Measurements from ENCODE around the gene PDE6D. TPM values are rescaled to one million over a fixed set of nuclear protein-coding genes. Genes with fewer than 3 reads are reported as not detected.

The PDE6D gene
- total RNA-seq, 1 donor from 2014 or later = 18.7 TPM

DNA sequence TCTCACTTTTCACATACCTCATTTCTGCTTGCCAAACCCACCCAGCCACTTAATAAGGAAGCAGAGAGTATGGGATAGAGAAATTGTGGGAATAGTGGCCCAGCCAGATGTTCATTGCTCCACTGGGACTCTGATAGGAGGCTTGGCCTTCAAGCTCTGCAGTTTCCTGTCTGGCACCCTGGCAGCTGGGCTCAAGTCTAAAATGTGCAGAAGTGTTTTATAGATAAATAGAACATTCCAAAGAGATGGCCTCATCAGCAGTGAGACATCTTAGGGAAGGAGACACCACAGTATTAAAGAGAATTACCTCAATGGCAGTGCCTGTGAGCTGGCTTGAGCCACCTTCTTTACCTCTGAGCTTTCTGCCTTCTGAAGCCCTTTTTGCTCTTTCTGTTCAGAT, 29.8 kb upstream of the PDE6D start:
- TF ChIP-seq, protein P1, sequence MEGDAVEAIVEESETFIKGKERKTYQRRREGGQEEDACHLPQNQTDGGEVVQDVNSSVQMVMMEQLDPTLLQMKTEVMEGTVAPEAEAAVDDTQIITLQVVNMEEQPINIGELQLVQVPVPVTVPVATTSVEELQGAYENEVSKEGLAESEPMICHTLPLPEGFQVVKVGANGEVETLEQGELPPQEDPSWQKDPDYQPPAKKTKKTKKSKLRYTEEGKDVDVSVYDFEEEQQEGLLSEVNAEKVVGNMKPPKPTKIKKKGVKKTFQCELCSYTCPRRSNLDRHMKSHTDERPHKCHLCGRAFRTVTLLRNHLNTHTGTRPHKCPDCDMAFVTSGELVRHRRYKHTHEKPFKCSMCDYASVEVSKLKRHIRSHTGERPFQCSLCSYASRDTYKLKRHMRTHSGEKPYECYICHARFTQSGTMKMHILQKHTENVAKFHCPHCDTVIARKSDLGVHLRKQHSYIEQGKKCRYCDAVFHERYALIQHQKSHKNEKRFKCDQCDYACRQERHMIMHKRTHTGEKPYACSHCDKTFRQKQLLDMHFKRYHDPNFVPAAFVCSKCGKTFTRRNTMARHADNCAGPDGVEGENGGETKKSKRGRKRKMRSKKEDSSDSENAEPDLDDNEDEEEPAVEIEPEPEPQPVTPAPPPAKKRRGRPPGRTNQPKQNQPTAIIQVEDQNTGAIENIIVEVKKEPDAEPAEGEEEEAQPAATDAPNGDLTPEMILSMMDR (IDR thresholded peaks at IDR 0.05) = no peak
- no peak overlapping the region for H3K4me3 ChIP-seq
- no peaks in the 10 kb centered on the region for H3K4me1 ChIP-seq
- no peak for ATAC-seq
- no peaks in the 10 kb centered on the region for H3K27me3 ChIP-seq
- intact Hi-C loops (cut with DNase I) = no loop called here
- peaks cover 56% of the 10 kb centered on the region for H3K36me3 ChIP-seq
- DNase-seq = no peak
- no peaks in the 10 kb centered on the region for H3K9me3 ChIP-seq
- H3K27ac ChIP-seq = no peak overlapping the region

DNA sequence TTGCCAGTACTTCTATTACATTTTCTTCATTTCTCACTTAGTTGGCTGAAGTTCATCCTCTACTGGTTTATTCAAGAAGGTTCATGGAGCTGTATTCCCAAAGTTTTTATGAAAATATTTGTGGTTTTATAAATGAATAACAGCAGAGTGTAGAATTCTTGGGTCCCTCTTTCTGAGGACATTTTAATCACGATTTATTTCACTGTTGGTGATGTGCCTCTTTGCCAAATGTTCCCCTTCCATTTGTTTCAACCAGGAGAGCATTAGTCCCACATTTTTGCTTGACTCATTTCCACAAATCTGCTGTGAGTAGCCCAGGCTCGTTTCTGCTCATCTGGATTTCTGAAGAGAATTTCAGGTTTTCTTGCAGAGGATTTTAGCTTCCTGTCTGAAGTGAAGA, 25.9 kb upstream of the PDE6D start:
- no peak for ATAC-seq
- H3K27ac ChIP-seq = no peak overlapping the region
- no peak overlapping the region for H3K4me3 ChIP-seq
- H3K9me3 ChIP-seq = no peaks in the 10 kb centered on the region
- H3K36me3 ChIP-seq = peaks cover 82% of the 10 kb centered on the region
- H3K27me3 ChIP-seq = no peaks in the 10 kb centered on the region
- TF ChIP-seq, protein P1 (IDR thresholded peaks at IDR 0.05) = no peak
- intact Hi-C loops (cut with DNase I) = no loop called here
- DNase-seq = no peak
- H3K4me1 ChIP-seq = no peaks in the 10 kb centered on the region

DNA sequence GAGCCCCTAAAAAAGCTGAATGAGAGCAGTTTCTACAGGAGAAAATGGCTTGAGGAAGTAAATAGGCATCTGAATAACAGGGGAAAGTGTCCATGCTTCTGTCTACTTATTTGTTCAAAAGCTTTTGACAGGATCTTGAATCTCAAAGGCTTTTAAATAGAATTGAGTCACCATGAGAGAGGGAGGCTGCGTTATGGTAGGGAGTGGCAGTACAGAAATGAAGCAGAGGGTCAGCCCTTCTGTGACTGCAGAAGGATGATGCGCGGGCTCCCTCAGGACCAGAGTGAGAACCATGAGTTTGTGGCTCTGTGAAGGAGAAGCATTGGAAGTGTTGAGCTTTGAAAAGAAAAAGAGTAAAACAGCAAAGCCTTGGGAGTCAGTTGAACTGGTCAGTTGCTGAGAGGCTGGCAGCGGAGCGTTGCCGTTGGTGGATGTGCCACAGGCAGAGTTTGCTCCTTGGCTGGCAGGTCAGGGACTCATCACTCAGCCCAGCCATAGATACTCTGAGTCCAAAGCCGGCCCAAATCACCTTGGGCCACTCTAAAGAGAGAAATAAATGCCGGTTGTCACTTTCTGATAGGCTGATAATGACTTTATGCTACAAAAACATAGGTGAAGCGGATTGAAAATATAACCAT, 22.5 kb upstream of the PDE6D start:
- H3K36me3 ChIP-seq = peaks cover 89% of the 10 kb centered on the region
- ATAC-seq = no peak
- H3K27me3 ChIP-seq = no peaks in the 10 kb centered on the region
- H3K4me3 ChIP-seq = no peak overlapping the region
- TF ChIP-seq, protein P1 (IDR thresholded peaks at IDR 0.05) = no peak
- no peak overlapping the region for H3K27ac ChIP-seq
- H3K9me3 ChIP-seq = no peaks in the 10 kb centered on the region
- H3K4me1 ChIP-seq = no peaks in the 10 kb centered on the region
- intact Hi-C loops (cut with DNase I) = no loop called here
- DNase-seq = no peak

DNA sequence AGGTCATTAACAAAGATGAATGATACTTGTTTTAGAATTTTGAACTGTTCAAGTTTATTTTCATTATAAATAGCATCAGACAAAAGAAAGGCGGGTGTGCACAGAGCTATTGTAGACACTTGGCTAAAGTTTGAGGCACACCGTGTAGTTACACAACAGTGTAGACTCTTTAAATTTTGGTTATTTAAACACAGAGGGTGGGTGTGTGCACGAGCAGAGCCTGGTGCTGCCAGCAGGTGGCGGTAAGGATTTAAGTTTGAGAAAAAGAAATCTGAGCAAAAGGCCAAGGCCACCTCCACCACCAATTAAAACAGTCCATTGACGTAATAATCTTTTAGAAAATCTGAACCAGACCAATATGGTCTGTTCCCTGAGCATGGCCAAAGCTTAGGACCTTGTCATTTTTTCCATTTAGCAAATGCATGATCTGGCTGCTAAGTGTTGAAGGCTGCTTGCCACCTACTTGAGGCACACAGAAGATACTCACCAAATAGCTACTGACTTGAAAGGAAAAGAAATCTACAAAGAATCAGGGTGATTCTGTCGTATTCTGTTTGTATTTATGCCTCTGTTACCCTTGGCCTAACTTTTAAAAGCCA, 19.5 kb upstream of the PDE6D start:
- intact Hi-C loops (cut with DNase I) = no loop called here
- Histone ChIP-seq H3K4me1 (no peaks in the 10 kb centered on the region), H3K27me3 (no peaks in the 10 kb centered on the region), H3K36me3 (peaks cover 93% of the 10 kb centered on the region), H3K4me3 (no peak overlapping the region), H3K9me3 (no peaks in the 10 kb centered on the region), H3K27ac (no peak overlapping the region)
- ATAC-seq (peak; percentile 62), DNase-seq (no peak)
- TF ChIP-seq, protein P1 (IDR thresholded peaks at IDR 0.05) = peak; percentile 66

DNA sequence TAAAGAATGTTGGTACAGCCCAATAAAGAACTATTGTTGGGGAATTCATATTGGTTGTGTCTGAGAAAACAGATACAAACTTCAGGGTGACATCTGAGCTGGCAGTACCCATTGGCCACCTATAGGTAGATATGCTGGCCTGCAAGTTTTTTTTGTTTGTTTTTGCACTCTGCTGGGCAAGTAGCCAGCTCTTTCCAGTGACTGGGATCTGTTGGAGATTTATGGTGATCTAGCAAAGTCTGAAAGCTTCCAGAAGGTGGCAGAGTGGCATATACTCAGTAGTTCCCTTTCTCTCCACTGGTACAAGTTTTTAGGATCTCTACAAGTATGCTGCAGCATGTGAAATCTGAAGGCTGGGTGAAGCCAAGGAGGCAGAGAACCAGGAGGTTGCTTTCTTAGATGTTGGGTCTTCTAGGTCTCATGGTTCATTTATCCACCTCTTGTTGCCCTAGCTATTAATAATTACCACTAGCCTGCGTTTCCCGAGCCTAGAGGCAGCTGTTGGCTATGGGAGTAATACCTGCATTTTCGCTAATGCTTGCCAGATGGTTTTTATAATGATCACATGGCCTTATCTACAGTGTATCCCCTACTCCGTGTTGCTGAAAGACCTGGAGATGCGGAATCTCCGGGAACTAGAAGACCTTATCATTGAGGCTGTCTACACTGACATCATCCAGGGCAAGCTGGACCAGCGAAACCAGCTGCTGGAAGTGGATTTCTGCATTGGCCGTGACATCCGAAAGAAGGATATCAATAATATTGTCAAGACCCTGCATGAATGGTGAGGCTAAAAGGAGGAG, 14.6 kb upstream of the PDE6D start:
- H3K27ac ChIP-seq = no peak overlapping the region
- DNase-seq = no peak
- H3K4me1 ChIP-seq = no peaks in the 10 kb centered on the region
- no peaks in the 10 kb centered on the region for H3K27me3 ChIP-seq
- H3K36me3 ChIP-seq = peaks cover 97% of the 10 kb centered on the region
- H3K9me3 ChIP-seq = no peaks in the 10 kb centered on the region
- TF ChIP-seq, protein P1 (IDR thresholded peaks at IDR 0.05) = no peak
- intact Hi-C loops (cut with DNase I) = no loop called here
- H3K4me3 ChIP-seq = no peak overlapping the region
- ATAC-seq = no peak
